GM23338 (cell line): Measurements from ENCODE around the gene MBD1. TPM values are rescaled to one million over a fixed set of nuclear protein-coding genes. Genes with fewer than 3 reads are reported as not detected.

Experiments used
- ATAC-seq: fragments of 200-7000 bp; cut with Tn5 transposase; 3 replicates; pipeline ENCODE4 v1.9.1; 2020
- DNase-seq: peaks from one replicate; pipeline ENCODE4 v3.0.0-alpha.2; 2015; ENCODE audit warnings: low spot score
- H2AFZ ChIP-seq: fragments of 200-600 bp; sonication (generic); 2 replicates; pipeline ENCODE4 v1.8.0; 2016; ENCODE audit warnings: antibody characterized with exemption, mild to moderate bottlenecking, moderate library complexity
- H3F3A ChIP-seq: fragments of 200-600 bp; sonication (generic); replicated peaks from 2 replicates; pipeline ENCODE4 v1.8.0; 2017; ENCODE audit warnings: antibody characterized with exemption, mixed run types, low read depth
- H3K27ac ChIP-seq: fragments of 200-600 bp; sonication (generic); 2 replicates; pipeline ENCODE4 v1.6.1; 2016; ENCODE audit warnings: low read depth
- H3K27me3 ChIP-seq: fragments of 200-600 bp; sonication (generic); 2 replicates; pipeline ENCODE4 v1.8.0; 2016; ENCODE audit warnings: mild to moderate bottlenecking, mixed run types, moderate library complexity; ENCODE audit not compliant: insufficient read depth
- H3K36me3 ChIP-seq: fragments of 200-600 bp; sonication (generic); 2 replicates; pipeline ENCODE4 v1.8.0; 2016; ENCODE audit warnings: mild to moderate bottlenecking; ENCODE audit not compliant: insufficient read depth
- H3K4me1 ChIP-seq: fragments of 200-600 bp; sonication (generic); 2 replicates; pipeline ENCODE4 v1.8.0; 2016; ENCODE audit warnings: mild to moderate bottlenecking, moderate library complexity; ENCODE audit not compliant: insufficient read depth
- H3K4me2 ChIP-seq: fragments of 200-600 bp; sonication (generic); 2 replicates; pipeline ENCODE4 v1.7.1; 2017; ENCODE audit warnings: mixed run types
- H3K4me3 ChIP-seq: fragments of 200-600 bp; sonication (generic); 2 replicates; pipeline ENCODE4 v1.6.1; 2016; ENCODE audit warnings: mixed run types
- H3K79me2 ChIP-seq: fragments of 200-600 bp; sonication (generic); replicated peaks from 2 replicates; pipeline ENCODE4 v1.8.0; 2017; ENCODE audit warnings: mild to moderate bottlenecking; ENCODE audit not compliant: insufficient read depth
- H3K9me2 ChIP-seq: fragments of 200-600 bp; sonication (generic); 2 replicates; pipeline ENCODE4 v1.8.0; 2017; ENCODE audit not compliant: insufficient read depth
- H4K20me1 ChIP-seq: fragments of 200-600 bp; sonication (generic); replicated peaks from 2 replicates; pipeline ENCODE4 v1.8.0; 2017; ENCODE audit warnings: mild to moderate bottlenecking; ENCODE audit not compliant: insufficient read depth
- H3K27ac Mint-ChIP-seq: 2 replicates; pipeline ENCODE4 v1.8.0; 2020; ENCODE audit warnings: inconsistent platforms, mild to moderate bottlenecking, moderate library complexity, mixed read lengths
- H3K27me3 Mint-ChIP-seq: 3 replicates; pipeline ENCODE4 v1.8.0; 2022; ENCODE audit warnings: low read depth, mild to moderate bottlenecking, moderate library complexity, mixed read lengths, inconsistent platforms; ENCODE audit not compliant: insufficient read depth, poor library complexity
- H3K36me3 Mint-ChIP-seq: 3 replicates; pipeline ENCODE4 v1.8.0; 2021; ENCODE audit warnings: low read depth, mild to moderate bottlenecking, inconsistent platforms, moderate library complexity, mixed read lengths
- H3K4me1 Mint-ChIP-seq: 3 replicates; pipeline ENCODE4 v1.8.0; 2020; ENCODE audit warnings: mild to moderate bottlenecking, inconsistent platforms, mixed read lengths
- H3K4me3 Mint-ChIP-seq: 3 replicates; pipeline ENCODE4 v1.8.0; 2021; ENCODE audit warnings: moderate library complexity, mild to moderate bottlenecking, inconsistent platforms, mixed read lengths
- H3K9me3 Mint-ChIP-seq: 3 replicates; pipeline ENCODE4 v1.8.0; 2020; ENCODE audit warnings: moderate library complexity, mild to moderate bottlenecking, inconsistent platforms, mixed read lengths
- CREB1 ChIP-seq: fragments of 250-450 bp; sonication (Bioruptor Pico); IDR thresholded peaks from 2 replicates; pipeline ENCODE4 v1.5.0; 2020; ENCODE audit warnings: low read depth, mild to moderate bottlenecking, moderate library complexity
- CTCF ChIP-seq, 2 experiments: fragments of 200-600 bp in 1 of 2; sonication (generic) in 1 of 2; conservative IDR thresholded peaks; 2 replicates each; pipeline versions ENCODE4 v1.5.1 to v1.6.1; 2016 to 2017; ENCODE audit warnings: antibody characterized with exemption in 2 of 2, low read depth in 2 of 2, mild to moderate bottlenecking in 2 of 2, moderate library complexity in 1 of 2
- EZH2 ChIP-seq: fragments of 200-600 bp; sonication (generic); IDR thresholded peaks from one replicate; pipeline ENCODE4 v1.8.0; 2017; ENCODE audit warnings: antibody characterized with exemption, mild to moderate bottlenecking, low read depth; ENCODE audit not compliant: unreplicated experiment
- EZH2phosphoT487 ChIP-seq: fragments of 200-600 bp; sonication (generic); IDR thresholded peaks from one replicate; pipeline ENCODE4 v1.8.1; 2018; ENCODE audit warnings: antibody characterized with exemption; ENCODE audit not compliant: unreplicated experiment
- JUNB ChIP-seq: IDR thresholded peaks from one replicate; pipeline ENCODE4 v1.6.1; 2016; ENCODE audit warnings: antibody characterized with exemption; ENCODE audit not compliant: unreplicated experiment
- POLR2AphosphoS5 ChIP-seq: IDR thresholded peaks from 2 replicates; pipeline ENCODE4 v1.6.1; 2016; ENCODE audit warnings: antibody characterized with exemption, low read depth
- STAT1 ChIP-seq: IDR thresholded peaks from one replicate; pipeline ENCODE4 v1.6.1; 2016; ENCODE audit warnings: antibody characterized with exemption; ENCODE audit not compliant: unreplicated experiment
- ZNF114 ChIP-seq: fragments of 250-450 bp; sonication (Bioruptor Pico); IDR thresholded peaks from 2 replicates; pipeline ENCODE4 v1.5.0; 2020; ENCODE audit warnings: mild to moderate bottlenecking, moderate library complexity
- ZNF331 ChIP-seq: fragments of 250-450 bp; sonication (Bioruptor Pico); IDR thresholded peaks from 2 replicates; pipeline ENCODE4 v1.5.0; 2020; ENCODE audit warnings: low read depth, mild to moderate bottlenecking, moderate library complexity
- ZNF462 ChIP-seq: fragments of 250-450 bp; sonication (Bioruptor Pico); IDR thresholded peaks from 2 replicates; pipeline ENCODE4 v1.5.0; 2020; ENCODE audit warnings: mild to moderate bottlenecking, moderate library complexity
- polyA plus RNA-seq: library from polyadenylated mRNA; unstranded; fragments of >200 nt; fragmentation: Nextera tagmentation; extraction: Ambion mirVana; gene quantifications from 2 replicates; pipeline ENCODE4 v1.2.1, GENCODE V29; 2016
- total RNA-seq: library from RNA; depleted of rRNA; stranded (reverse); fragments of >200 nt; shearing (Covaris generic); gene quantifications from 2 replicates; pipeline ENCODE4 v1.2.3, GENCODE V29; 2014
- TF ChIP-seq, protein P1 (sequence below): IDR thresholded peaks from one replicate; pipeline ENCODE4 v1.6.1; 2018; ENCODE audit warnings: antibody characterized with exemption; ENCODE audit not compliant: unreplicated experiment

MBD1 gene
- total and polyA plus RNA-seq, 2 experiments from 2014 or later: 17.0 to 43.5 TPM

- H3K27ac ChIP-seq: 0 out of 2 replicates have a peak overlapping the region, but pooled peaks have one; percentile 5
- TF ChIP-seq CREB1 (CRISPR knock-in tag): no peak
- no peak for TF ChIP-seq ZNF331 (CRISPR knock-in tag)
- TF ChIP-seq POLR2AphosphoS5: no peak
- TF ChIP-seq, protein P1, sequence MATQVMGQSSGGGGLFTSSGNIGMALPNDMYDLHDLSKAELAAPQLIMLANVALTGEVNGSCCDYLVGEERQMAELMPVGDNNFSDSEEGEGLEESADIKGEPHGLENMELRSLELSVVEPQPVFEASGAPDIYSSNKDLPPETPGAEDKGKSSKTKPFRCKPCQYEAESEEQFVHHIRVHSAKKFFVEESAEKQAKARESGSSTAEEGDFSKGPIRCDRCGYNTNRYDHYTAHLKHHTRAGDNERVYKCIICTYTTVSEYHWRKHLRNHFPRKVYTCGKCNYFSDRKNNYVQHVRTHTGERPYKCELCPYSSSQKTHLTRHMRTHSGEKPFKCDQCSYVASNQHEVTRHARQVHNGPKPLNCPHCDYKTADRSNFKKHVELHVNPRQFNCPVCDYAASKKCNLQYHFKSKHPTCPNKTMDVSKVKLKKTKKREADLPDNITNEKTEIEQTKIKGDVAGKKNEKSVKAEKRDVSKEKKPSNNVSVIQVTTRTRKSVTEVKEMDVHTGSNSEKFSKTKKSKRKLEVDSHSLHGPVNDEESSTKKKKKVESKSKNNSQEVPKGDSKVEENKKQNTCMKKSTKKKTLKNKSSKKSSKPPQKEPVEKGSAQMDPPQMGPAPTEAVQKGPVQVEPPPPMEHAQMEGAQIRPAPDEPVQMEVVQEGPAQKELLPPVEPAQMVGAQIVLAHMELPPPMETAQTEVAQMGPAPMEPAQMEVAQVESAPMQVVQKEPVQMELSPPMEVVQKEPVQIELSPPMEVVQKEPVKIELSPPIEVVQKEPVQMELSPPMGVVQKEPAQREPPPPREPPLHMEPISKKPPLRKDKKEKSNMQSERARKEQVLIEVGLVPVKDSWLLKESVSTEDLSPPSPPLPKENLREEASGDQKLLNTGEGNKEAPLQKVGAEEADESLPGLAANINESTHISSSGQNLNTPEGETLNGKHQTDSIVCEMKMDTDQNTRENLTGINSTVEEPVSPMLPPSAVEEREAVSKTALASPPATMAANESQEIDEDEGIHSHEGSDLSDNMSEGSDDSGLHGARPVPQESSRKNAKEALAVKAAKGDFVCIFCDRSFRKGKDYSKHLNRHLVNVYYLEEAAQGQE: no peak
- no peak for TF ChIP-seq EZH2phosphoT487
- TF ChIP-seq EZH2: no peak
- no peak for TF ChIP-seq JUNB
- no peak for TF ChIP-seq ZNF462
- TF ChIP-seq STAT1: no peak
- TF ChIP-seq CTCF (conservative IDR thresholded peaks at IDR 0.05; ENCODE audit: low read depth in 2 of 2): no peak
- TF ChIP-seq ZNF114 (CRISPR knock-in tag): no peak
- ATAC-seq: no peak
- H3F3A ChIP-seq: no peaks in the 10 kb centered on the region
- no peaks in the 10 kb centered on the region for H3K36me3 Mint-ChIP-seq
- H3K27ac Mint-ChIP-seq: no peak overlapping the region
- H3K4me1 Mint-ChIP-seq: peaks cover 16% of the 10 kb centered on the region
- no peaks in the 10 kb centered on the region for H3K9me2 ChIP-seq
- H3K27me3 ChIP-seq: no peaks in the 10 kb centered on the region
- peak overlapping the region; percentile 21; the same call in 1 of the 2 replicates for H3K4me2 ChIP-seq
- no peaks in the 10 kb centered on the region for H3K36me3 ChIP-seq
- H2AFZ ChIP-seq: peak overlapping the region; percentile 60; the same call in 1 of the 2 replicates
- H3K4me3 ChIP-seq: no peak overlapping the region
- no peaks in the 10 kb centered on the region for H4K20me1 ChIP-seq
- H3K4me1 ChIP-seq: peaks cover 8% of the 10 kb centered on the region
- H3K9me3 Mint-ChIP-seq: no peaks in the 10 kb centered on the region
- no peak overlapping the region for H3K4me3 Mint-ChIP-seq
- peaks cover 2% of the 10 kb centered on the region for H3K27me3 Mint-ChIP-seq
- no peak for DNase-seq
- H3K79me2 ChIP-seq: no peaks in the 10 kb centered on the region
These were observed 30.4 kb downstream of the MBD1 start for GRCh38 chr18:50250935-50251334.
